GM12891 (cell line): Measurements from ENCODE around the gene PTPRT.

Experiments used
- DNase-seq: peaks from one replicate; pipeline ENCODE4 v3.0.0; 2011; ENCODE audit warnings: low spot score; ENCODE audit not compliant: insufficient read length
- FAIRE-seq: peaks from 2 replicates; lab custom pipeline; 2011; peaks lifted over from hg19 to GRCh38; lab: Jason Lieb, UNC
- PAX5 ChIP-seq: IDR thresholded peaks from 2 replicates; pipeline ENCODE4 v1.6.1; 2011; ENCODE audit warnings: low read length, moderate library complexity, mild to moderate bottlenecking; ENCODE audit not compliant: insufficient read depth, severe bottlenecking
- POLR2A ChIP-seq: IDR thresholded peaks from 2 replicates; pipeline ENCODE4 v1.6.1; 2011; ENCODE audit warnings: low read depth, low read length, control low read depth
- POLR2AphosphoS5 ChIP-seq: IDR thresholded peaks from 2 replicates; pipeline ENCODE4 v1.6.1; 2011; ENCODE audit warnings: low read depth, low read length, control low read depth
- POU2F2 ChIP-seq: IDR thresholded peaks from 2 replicates; pipeline ENCODE4 v1.6.1; 2011; ENCODE audit warnings: low read depth, mild to moderate bottlenecking, control low read depth, low read length, moderate library complexity
- SPI1 ChIP-seq: IDR thresholded peaks from 2 replicates; pipeline ENCODE4 v1.6.1; 2011; ENCODE audit warnings: low read depth, low read length, control low read depth
- TAF1 ChIP-seq: IDR thresholded peaks from 2 replicates; pipeline ENCODE4 v1.6.1; 2011; ENCODE audit warnings: low read depth, low read length, control low read depth

Gene PTPRT

DNA sequence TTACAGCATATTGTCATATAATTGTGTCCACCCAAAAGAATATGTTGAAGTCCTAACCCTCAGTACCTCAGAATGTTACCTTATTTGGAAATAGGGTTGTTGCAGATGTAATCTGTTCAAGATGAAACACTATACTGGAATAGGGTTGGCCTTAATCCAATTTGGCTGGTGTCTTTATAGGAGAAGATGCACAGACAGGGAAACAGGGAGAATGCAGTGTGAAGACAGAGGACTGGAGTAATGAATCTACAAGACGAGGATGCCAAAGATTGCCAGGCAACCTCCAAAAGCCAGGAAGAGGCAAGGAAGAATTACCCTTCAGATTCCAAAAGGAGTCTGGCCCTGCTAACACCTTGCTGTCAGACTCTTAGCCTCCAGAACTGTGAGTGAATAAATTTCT lies 482.9 kb downstream of the PTPRT start:
- TF ChIP-seq POLR2AphosphoS5 (no peak), SPI1 (no peak), PAX5 (no peak), POLR2A (no peak)
- DNase-seq: no peak
- FAIRE-seq: no peak

DNA sequence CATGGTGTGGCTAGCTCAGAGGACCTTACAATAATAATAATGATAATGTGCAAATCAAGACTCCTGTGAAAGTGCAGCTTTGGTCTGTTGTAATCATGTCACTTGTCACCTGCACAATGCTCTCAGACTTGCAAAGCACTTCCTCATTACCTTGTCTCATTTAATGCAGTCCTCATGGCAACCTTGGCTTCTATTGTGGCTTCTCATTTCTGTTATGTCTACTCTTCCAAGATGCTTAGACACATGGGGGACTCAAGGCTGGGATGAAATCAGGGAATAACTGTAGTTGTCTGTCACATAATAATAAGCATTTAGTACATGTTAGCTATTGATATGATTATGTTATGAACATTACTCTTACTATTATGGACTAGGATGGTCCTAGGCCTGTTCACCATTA lies 484.2 kb downstream of the PTPRT start:
- no peak for FAIRE-seq
- DNase-seq: no peak
- TF ChIP-seq POLR2A (no peak), TAF1 (no peak), POU2F2 (no peak), PAX5 (no peak), SPI1 (no peak; the same call in 1 of the 2 replicates), POLR2AphosphoS5 (no peak)

GRCh38 chr20:42703744-42704143 lies 486.0 kb downstream of the PTPRT start:
- no peak for DNase-seq
- no peak for TF ChIP-seq SPI1
- no peak for TF ChIP-seq POLR2AphosphoS5
- TF ChIP-seq POU2F2: no peak
- TF ChIP-seq PAX5: no peak
- no peak for TF ChIP-seq POLR2A
- no peak for TF ChIP-seq TAF1
- no peak for FAIRE-seq

DNA sequence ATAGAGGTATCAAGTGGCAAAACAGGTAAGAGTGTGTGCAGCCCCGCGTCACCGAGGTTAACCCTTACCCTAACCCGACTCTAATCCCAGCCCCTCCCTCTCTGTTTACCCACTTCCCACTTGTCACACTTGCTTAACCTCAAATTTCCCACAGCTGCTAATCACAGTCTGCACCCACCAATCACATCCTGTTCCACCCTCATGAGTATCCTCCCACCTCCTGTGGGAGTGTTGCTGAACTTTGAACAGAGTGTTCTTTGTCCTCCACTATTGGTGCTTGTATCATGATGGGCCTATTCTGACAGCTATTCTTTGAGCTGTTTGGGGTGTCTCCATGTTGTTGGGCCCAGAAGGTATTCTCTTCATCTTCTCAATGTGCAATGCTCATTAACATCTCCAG lies 487.8 kb downstream of the PTPRT start:
- TF ChIP-seq POLR2A: no peak
- no peak for TF ChIP-seq PAX5
- TF ChIP-seq SPI1: no peak
- no peak for TF ChIP-seq POLR2AphosphoS5
- TF ChIP-seq POU2F2: no peak
- TF ChIP-seq TAF1: no peak
- no peak for DNase-seq
- no peak for FAIRE-seq

DNA sequence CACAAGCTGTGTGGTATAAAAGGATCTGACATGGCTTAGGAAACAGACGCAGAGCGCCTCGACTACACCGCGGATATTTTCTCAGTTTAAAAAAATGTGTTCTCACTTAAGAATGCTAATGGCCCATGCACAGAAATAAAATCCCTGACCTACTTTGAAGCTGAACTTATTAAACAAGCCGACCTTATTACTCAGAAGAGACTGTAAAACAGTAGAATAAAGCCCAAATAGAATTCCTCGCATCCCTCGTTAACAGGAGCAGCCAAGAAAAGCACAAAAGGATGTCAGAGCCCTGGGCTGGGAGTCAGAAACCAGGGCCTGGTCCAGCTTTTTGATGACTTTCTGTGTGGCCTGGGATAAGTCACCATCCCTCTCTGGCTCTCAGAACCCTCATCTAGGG lies 489.3 kb downstream of the PTPRT start:
- FAIRE-seq (no peak), DNase-seq (no peak)
- TF ChIP-seq PAX5 (no peak), TAF1 (no peak), POLR2A (no peak), POLR2AphosphoS5 (no peak), POU2F2 (no peak), SPI1 (no peak)

GRCh38 chr20:42697962-42698361 lies 491.7 kb downstream of the PTPRT start:
- TF ChIP-seq SPI1: no peak
- no peak for TF ChIP-seq TAF1
- TF ChIP-seq POLR2A: no peak
- TF ChIP-seq POLR2AphosphoS5: no peak
- no peak for TF ChIP-seq PAX5
- TF ChIP-seq POU2F2: no peak
- FAIRE-seq (no peak), DNase-seq (no peak)

- no peak for FAIRE-seq
- DNase-seq: no peak
- TF ChIP-seq POLR2AphosphoS5 (no peak), PAX5 (no peak), POLR2A (no peak), POU2F2 (no peak), TAF1 (no peak), SPI1 (no peak)
Measured at GRCh38 chr20:42690842-42691437, 498.8 kb downstream of the PTPRT start.

DNA sequence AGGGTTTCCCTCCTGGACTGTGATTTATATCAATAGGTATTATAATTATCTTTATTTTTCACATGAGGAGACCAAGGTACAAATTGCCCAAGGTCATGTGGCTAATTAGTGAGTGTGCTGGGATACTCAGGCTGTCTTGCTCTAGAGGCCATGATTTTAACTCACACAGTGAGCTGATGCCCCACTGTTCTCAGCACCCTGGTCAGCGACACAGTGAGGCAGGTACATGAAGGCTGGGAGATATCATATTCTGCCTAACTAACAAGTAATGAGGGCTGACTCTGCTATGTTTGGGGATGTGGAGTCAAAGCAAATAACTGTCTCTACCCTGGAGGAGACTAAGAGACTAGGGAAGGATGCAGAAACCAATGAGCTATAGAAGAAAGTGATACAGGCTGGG lies 501.1 kb downstream of the PTPRT start:
- no peak for FAIRE-seq
- DNase-seq: no peak
- TF ChIP-seq TAF1 (no peak), POLR2AphosphoS5 (no peak), POLR2A (no peak), PAX5 (no peak), POU2F2 (no peak), SPI1 (no peak)

- DNase-seq (no peak), FAIRE-seq (no peak)
- TF ChIP-seq POLR2AphosphoS5 (no peak), TAF1 (no peak)
Measured at GRCh38 chr20:42686057-42686456, 503.6 kb downstream of the PTPRT start.

- DNase-seq (no peak), FAIRE-seq (no peak)
- TF ChIP-seq POLR2AphosphoS5 (no peak), SPI1 (no peak), TAF1 (no peak), POU2F2 (no peak), POLR2A (no peak), PAX5 (no peak)
Measured at GRCh38 chr20:42678895-42679294, 510.8 kb downstream of the PTPRT start.
